ENCODE measurements around the gene KCNQ2.

- no peak for TF ChIP-seq CTCF (IDR thresholded peaks at IDR 0.05; ENCODE audit: low read depth, low read length)
- no peak for TF ChIP-seq EZH2phosphoT487 (IDR thresholded peaks at IDR 0.05; ENCODE audit: low read depth)
These were observed 48.7 kb downstream of the KCNQ2 start for GRCh38 chr20:63423751-63424150.

Measured in OCI-LY3 (cell line).